ENCODE results near the gene CCN6. TPM values are rescaled to one million over a fixed set of nuclear protein-coding genes. Genes with fewer than 3 reads are reported as not detected.
A peak's percentile ranks its signal among the peaks of the same experiment; 100 is the strongest.
"Not testable (repeated sequence)": the region's sequence is repeated elsewhere in the genome, so short reads cannot be mapped to it uniquely, and the experiment has no call there.

Gene CCN6
- total RNA-seq, 4 donors from 2014 or later: 1.1 to 2.9 (median 1.6) TPM

- no peak overlapping the region for H3K4me3 ChIP-seq (ENCODE audit: low read depth, poor library complexity, severe bottlenecking)
- 59 to 83% methylated on average over 1 of the region's 1 CpG for WGBS, 2 donors
- intact Hi-C loops (cut with DNase I; ENCODE audit: low total_unique reads): no loop called here
- TF ChIP-seq, protein P1, sequence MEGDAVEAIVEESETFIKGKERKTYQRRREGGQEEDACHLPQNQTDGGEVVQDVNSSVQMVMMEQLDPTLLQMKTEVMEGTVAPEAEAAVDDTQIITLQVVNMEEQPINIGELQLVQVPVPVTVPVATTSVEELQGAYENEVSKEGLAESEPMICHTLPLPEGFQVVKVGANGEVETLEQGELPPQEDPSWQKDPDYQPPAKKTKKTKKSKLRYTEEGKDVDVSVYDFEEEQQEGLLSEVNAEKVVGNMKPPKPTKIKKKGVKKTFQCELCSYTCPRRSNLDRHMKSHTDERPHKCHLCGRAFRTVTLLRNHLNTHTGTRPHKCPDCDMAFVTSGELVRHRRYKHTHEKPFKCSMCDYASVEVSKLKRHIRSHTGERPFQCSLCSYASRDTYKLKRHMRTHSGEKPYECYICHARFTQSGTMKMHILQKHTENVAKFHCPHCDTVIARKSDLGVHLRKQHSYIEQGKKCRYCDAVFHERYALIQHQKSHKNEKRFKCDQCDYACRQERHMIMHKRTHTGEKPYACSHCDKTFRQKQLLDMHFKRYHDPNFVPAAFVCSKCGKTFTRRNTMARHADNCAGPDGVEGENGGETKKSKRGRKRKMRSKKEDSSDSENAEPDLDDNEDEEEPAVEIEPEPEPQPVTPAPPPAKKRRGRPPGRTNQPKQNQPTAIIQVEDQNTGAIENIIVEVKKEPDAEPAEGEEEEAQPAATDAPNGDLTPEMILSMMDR (IDR thresholded peaks at IDR 0.05): no peak
- TF ChIP-seq POLR2A (IDR thresholded peaks at IDR 0.05): no peak
- DNase-seq (ENCODE audit: low spot score in 2 of 2): no peak
Measured at GRCh38 chr6:112040956-112041355, 12.9 kb upstream of the CCN6 start.

DNA sequence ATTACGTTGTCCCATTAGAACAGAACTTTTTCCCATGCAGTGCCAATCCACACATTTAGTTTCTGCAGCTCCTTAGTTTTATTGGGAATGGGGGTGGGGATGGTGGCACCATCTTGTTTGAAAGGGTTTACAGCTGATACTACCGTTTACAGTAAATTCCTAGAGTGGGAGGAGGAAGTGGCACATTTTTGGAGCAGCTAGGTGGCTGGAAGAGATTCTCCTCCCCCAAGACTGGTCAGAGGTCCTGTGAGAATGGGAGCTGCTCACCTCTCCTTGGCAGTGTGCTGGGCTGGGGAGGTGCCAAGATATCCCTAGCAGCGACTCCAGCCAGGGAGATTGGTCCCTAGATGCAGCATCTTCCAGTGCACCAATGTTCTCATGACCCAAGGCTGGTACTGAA, 12.4 kb upstream of the CCN6 start:
- no peak for TF ChIP-seq POLR2A (IDR thresholded peaks at IDR 0.05)
- TF ChIP-seq, protein P1 (IDR thresholded peaks at IDR 0.05): no peak
- WGBS, 2 donors: 64 to 78% methylated on average over 3 of the region's 3 CpGs
- intact Hi-C loops (cut with DNase I; ENCODE audit: low total_unique reads): no loop called here
- H3K4me3 ChIP-seq (ENCODE audit: low read depth, poor library complexity, severe bottlenecking): no peak overlapping the region
- DNase-seq (ENCODE audit: low spot score in 2 of 2): no peak

DNA sequence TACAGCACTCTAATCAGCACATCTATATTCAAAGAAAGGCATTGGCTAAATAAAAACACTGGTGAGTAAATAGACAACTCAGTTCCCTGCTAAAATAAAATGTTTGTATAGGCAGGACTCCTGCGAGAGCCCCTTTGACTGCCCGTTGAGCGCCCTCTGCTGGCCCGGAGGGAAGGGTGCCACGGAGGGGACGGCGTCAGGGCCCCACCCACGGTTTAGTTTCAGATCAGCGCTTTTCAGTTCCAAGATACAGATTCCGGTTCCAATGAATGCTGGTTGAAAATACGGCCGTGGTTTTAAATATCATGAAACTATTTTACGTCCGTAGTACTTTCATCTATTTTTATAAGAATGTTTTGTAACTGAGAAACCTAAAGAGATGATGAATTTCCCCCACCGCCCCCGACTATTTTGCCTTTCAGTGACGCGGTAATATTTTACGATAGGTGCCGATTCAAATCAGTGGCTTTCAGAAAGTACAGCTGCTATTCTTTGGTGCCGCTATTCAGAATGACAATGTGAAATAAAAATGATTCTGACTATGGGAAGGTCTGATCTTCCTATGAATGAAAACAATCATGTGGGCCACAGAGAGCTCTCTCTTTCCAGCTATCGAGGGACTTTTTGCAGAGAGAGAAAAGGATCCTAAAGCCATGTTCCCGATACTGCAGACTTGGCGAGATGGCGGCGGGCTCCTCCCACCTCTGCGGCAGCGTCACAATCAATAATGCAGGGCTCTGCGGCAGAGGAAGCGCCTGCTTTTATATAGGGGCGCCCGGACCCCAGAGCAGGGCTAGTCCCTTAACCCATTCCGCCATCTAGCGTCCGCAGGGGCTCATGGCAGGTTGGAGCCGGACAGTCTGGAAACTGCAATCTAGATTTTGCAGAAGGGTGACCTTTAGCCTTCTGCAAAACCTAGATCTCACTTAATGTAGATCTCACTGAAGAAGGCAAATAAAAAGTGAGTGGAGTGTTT, 10.6 kb upstream of the CCN6 start:
- TF ChIP-seq, protein P1 (IDR thresholded peaks at IDR 0.05): peak in 1 of 3 donors; percentile 93
- TF ChIP-seq POLR2A (IDR thresholded peaks at IDR 0.05): no peak
- peak overlapping the region; percentile 25 for H3K4me3 ChIP-seq (ENCODE audit: low read depth, poor library complexity, severe bottlenecking)
- 0 to 1% methylated on average over 36 of the region's 36 CpGs for WGBS, 2 donors
- intact Hi-C loops (cut with DNase I; ENCODE audit: low total_unique reads): no loop called here
- DNase-seq (ENCODE audit: low spot score in 2 of 2): peak; percentile 86 to 98

DNA sequence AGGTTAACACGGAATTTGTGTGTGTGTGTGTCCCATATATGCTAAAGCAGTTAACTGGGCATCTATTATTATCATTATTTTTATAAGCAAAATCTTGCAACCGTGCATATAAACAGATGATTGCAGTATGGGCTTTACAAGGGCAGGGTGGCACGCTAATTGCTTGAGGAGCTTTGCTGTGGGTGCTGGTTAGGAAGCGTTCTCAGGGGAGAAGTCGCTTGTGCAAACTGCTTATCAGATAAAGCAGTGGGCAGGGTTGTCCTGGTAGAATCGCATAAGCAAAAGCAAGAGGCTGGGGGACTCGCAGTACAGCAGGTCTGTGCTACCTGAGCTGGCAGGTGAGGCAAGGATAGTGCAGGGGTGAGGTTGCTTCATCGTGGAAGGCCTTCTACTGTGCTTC, 9.7 kb upstream of the CCN6 start:
- intact Hi-C loops (cut with DNase I; ENCODE audit: low total_unique reads): no loop called here
- no peak for DNase-seq (ENCODE audit: low spot score in 2 of 2)

GRCh38 chr6:112044856-112045255, 9.0 kb upstream of the CCN6 start:
- intact Hi-C loops (cut with DNase I; ENCODE audit: low total_unique reads): loop anchor here (5.0 kb wide), 1 partner anchor 338 kb away; no protein-coding TSS in a partner anchor
- DNase-seq (ENCODE audit: low spot score in 2 of 2): no peak
- H3K4me3 ChIP-seq (ENCODE audit: low read depth, poor library complexity, severe bottlenecking): no peak overlapping the region
- WGBS, 2 donors: 43 to 54% methylated on average over 3 of the region's 3 CpGs
- TF ChIP-seq POLR2A (IDR thresholded peaks at IDR 0.05): no peak
- TF ChIP-seq, protein P1 (IDR thresholded peaks at IDR 0.05): no peak

More for the DNA sequence above, 9.7 kb upstream of the CCN6 start:
- TF ChIP-seq POLR2A (IDR thresholded peaks at IDR 0.05): no peak
- TF ChIP-seq, protein P1 (IDR thresholded peaks at IDR 0.05): no peak
- no peak overlapping the region for H3K4me3 ChIP-seq (ENCODE audit: low read depth, poor library complexity, severe bottlenecking)
- 64 to 65% methylated on average over 8 of the region's 8 CpGs for WGBS, 2 donors

GRCh38 chr6:112047523-112047922, 6.4 kb upstream of the CCN6 start:
- H3K4me3 ChIP-seq (ENCODE audit: low read depth, poor library complexity, severe bottlenecking); DNase-seq (ENCODE audit: low spot score in 2 of 2): not testable (repeated sequence)
- intact Hi-C loops (cut with DNase I; ENCODE audit: low total_unique reads): loop anchor here (5.0 kb wide), 1 partner anchor 340 kb away; no protein-coding TSS in a partner anchor
- 91 to 96% methylated on average over 18 to 25 of the region's 25 CpGs for WGBS, 2 donors
